Activated naive CD4-positive, alpha-beta T cell treated with anti-CD3 and anti-CD28 coated beads, Interleukin-2, amount 50 U/mL, for 16 hours (primary cell): ENCODE measurements around the gene C12orf54.
A peak's percentile ranks its signal among the peaks of the same experiment; 100 is the strongest.
"Not testable (repeated sequence)": the region's sequence is repeated elsewhere in the genome, so short reads cannot be mapped to it uniquely, and the experiment has no call there.

Source experiments
- DNase-seq: peaks from one replicate; pipeline ENCODE4 v3.0.0-alpha.2; 2020

The C12orf54 gene

DNA sequence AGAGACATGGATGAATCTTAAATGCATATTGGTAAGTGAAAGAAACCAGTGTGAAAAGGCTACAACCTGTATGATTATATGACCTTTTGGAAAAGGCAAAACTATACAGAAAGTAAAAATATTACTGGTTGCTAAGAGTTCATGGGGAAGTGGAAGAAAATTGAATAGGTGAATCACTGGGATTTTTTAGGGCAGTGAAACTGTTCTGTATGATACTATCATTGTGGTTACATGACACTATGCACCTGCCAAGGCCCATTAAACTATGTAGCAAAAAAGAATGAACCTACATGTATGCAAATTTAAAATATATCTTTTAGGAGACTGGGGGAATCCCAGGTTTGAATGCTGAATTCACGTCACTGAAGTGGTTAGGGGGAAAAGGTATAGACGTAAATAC is 30.6 kb downstream of the C12orf54 start:
- DNase-seq, result no peak

DNA sequence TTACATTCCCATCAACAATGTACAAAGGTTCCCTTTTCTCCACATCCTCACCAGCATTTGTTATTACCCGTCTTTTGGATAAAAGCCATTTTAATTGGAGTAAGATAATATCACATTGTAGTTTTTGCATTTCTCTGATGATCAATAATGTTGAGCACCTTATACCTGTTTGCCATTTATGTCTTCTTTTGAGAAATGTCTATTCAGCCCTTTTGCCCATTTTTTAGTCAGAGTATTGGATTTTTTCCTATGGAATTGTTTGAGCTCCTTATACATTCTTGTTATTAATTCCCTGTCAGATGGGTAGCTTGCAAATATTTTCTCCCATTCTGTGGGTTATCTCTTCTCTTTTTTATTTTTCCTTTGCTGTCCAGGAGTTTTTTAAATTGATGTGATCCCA is 32.4 kb downstream of the C12orf54 start:
- DNase-seq, result no peak

DNA sequence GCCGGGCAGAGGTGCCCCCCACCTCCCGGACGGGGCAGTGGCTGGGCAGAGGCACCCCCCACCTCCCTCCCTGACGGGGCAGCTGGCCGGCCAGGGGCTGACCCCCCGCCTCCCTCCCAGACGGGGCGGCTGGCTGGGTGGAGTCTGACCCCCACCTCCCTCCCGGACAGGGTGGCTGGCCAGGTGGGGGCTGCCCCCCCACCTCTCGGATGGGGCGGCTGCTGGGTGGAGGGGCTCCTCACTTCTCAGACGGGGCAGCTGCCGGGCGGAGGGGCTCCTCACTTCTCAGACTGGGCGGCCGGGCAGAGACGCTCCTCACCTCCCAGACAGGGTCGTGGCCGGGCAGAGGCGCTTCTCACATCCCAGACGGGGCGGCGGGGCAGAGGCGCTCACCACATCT is 38.1 kb downstream of the C12orf54 start:
- not testable (repeated sequence) for DNase-seq

DNA sequence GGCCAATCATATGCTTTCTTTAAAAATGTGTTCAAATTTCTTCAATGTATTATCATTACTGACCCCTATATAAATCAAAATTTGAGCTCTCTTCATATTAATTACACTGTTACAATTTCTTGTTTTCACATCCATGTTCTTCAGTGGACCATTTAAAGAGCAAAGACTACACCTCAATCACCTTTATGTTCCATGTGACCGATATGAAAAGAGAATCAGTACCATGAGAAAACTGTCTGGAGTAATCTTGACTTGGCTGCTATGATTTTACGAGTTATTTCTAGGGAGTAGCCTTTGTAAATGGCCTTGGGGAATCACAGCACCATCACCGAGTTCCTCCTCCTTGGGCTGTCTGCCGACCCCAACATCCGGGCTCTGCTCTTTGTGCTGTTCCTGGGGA is 43.0 kb downstream of the C12orf54 start, which contains the start of gene OR8S1:
Gene OR8S1 (plus strand): TSS at position 301 of the 400 bp plus-strand sequence. CDS start 0 bp downstream, at position 301.
- no peak for DNase-seq

DNA sequence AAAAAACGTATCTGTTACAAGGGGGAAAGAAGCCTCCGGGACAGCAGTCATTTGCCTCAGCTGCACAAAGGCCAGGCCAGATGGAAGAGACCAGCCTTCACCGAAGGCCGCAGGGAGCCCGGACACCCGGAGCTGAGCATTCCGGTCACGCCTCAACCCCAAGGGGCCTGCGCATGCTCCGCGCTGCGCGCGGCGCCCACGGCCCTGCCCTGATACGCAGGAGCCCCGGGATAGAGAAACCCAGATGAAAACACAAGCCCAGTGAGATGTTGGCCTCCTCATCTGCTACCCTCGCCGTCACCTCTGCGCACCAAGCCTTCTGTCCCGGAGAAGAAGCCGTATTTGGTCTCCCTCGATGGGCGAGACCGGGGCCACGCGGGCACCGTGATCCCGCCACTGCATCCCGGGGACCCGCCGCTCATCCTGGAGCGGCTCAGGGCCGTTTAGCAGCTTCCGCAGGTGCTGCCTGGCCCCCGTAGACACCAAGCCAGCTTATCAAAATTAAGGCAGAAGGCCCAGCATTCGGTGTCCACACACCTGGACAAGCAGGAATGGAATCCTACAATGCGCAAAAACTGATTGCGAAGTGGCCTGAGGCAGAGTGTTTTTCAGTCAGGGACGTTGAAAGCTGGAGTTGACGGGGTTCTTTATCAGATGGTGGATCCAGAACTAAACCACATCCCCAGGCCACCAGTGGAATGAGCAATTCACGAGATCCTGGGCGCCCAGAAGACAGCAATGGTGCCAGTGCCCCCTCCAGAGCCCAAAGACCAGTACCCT is 45.8 kb downstream of the C12orf54 start:
- no peak for DNase-seq

DNA sequence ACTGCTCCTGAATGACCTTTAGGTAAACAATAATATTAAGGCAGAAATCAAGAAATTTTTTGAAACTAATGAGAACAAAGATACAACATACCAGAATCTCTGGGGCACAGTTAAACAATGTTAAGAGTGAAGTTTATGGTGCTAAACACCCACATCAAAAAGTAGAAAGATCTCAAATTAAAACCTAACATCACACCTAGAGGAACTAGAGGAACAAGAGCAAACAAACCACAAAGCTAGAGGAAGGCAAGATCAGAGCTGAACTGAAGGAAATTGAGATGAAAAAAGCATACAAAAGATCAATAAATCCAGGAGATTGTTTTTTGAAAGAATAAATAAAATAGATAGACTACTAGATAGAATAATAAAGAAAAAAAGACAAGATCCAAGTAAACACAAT is 50.3 kb downstream of the C12orf54 start:
- no peak for DNase-seq

DNA sequence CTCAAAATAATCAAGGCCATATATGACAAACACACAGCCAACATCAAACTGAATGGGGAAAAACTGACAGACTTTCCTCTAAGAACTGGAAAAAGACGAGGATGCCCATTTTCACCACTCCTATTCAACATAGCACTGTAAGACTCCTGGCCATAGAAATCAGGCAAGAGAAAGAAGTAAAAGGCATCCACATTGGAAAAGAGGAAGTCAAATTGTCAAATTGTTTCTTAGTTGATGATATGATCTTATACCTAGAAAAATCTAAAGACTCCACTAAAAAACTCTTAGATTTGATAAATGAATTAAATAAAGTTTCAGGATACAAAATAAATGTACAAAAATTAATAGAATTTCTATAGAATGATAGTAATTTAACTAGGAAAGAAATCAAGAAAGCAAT is 54.3 kb downstream of the C12orf54 start:
- DNase-seq, result no peak

DNA sequence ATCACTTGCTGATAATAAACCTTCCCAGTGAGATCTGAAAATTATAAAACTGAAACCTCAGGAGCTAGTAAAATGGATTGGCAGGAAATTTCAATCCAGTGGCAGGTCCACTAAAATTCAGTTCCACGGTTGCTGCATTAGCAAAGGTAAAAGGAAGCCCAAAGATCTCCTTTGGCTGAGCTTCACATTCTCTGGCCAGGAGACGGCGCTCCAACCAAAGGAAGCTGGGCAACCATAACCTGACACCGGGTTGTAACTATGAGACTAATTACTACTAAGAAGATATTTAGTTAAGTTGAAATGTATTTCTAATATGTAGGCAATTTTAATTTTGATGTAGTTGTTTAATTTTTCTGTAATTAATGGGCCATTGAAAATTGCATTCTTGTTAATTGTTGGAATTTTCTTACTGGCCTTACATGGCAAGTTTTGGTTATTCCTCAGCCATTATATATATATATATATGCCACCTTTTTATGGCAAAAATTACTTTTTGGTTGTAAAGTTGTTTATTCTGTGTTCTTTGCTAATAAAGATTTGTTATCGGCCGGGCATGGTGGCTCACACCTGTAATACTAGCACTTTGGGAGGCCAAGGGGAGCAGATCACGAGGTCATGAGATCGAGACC is 60.1 kb downstream of the C12orf54 start:
- DNase-seq, result peak; percentile 60

DNA sequence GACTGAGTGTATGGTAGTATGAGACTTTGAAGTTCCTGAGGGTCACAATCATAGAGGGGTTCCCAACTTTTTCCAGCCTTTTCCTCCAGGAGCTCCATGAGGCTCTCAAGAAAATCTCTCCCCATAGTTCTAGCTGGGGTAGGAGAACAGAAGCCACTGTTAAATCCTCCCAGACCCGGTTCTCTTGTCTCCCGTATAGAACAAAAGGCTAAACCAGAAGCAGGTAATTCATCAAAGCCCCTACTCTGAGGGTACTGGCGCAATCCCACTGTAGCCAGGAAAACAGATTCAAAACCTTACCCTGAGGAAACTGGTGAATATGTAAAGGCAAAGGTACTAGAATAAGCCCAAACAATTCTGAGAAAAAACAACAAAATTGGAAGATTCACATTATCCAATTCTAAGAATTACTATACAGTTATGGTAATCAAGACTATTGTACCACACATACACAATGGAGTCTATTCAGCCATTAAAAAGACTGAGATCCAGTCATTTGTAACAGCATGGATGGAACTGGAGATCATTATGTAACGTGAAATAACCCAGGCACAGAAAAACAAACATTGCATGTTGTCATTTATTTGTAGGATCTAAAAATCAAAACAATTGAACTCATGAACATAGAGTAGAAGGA is 63.7 kb downstream of the C12orf54 start:
- no peak for DNase-seq
